ENCODE measurements around the gene PRPF19.
"Not testable (repeated sequence)": the region's sequence is repeated elsewhere in the genome, so short reads cannot be mapped to it uniquely, and the experiment has no call there.

PRPF19 gene

DNA sequence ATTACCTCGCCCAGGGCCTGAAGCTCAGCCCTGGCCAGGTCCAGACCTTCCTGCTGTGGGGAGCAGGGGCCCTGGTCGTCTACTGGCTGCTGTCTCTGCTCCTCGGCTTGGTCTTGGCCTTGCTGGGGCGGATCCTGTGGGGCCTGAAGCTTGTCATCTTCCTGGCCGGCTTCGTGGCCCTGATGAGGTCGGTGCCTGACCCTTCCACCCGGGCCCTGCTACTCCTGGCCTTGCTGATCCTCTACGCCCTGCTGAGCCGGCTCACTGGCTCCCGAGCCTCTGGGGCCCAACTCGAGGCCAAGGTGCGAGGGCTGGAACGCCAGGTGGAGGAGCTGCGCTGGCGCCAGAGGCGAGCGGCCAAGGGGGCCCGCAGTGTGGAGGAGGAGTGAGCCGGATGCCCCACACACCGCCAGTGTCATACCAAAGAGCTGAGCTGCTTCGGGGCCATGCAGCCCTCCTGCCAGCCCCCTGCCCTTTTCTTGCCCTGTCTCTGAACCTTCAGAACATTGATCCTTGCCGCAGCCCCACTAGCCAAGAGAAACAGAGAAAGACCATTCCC, 15.5 kb upstream of the PRPF19 start:
- no peak for DNase-seq

DNA sequence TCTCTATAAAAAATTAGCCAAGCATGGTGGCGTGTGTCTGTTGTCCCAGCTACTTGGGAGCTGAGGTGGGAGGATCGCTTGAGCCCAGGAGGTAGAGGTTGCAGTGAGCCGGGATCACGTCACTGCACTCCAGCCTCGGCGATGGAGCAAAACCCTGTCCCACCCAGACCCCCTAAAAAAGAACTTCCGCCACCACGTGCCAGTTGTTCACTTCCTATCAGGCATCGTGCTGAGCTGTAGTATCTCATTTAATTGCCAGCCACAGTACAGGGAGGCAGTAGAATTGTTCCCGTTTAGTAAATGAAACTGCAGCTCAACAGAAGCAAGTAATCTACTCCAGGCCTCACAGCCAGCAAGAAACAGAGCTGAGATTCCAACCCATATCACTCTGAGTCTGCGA, 14.9 kb upstream of the PRPF19 start:
- DNase-seq = no peak

DNA sequence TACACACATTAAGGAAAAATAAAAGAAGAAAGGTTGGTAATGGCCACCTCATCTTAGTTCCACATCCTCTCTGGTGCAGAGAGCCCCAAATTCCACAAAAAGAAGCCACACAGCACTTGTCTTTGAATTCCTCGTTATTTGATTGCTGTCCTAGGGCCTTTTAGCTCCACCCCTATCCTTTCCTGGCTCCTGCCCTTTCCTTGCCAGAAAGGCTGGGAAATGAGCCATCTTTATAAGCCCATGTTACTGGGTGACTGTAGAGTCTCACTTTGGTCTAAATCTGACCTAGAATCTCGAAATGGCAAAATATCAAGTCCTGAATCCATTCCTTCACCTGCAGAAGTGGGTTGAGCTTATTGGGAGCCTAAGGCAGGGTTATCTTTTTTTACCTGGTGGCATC, 13.6 kb upstream of the PRPF19 start:
- no peak for DNase-seq

DNA sequence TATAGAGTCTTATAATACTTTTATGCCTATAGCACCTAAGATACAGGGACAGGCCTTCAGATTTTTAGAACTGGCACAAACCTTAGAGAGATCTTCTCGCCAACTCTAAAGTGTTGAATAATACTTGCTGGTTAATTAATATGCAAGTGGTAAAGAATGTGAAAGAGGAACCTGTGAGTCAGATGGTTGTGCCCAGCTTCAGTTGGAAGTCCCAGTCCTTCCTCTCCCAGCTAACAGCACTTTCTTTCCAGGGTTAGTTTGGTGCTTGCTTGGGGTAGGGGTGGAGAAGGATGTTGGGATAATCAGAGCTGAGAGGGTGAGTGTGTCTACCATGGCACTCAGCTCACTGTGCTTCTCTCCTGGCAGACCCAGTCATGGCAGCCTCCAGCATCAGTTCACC, 12.9 kb upstream of the PRPF19 start:
- DNase-seq = no peak

DNA sequence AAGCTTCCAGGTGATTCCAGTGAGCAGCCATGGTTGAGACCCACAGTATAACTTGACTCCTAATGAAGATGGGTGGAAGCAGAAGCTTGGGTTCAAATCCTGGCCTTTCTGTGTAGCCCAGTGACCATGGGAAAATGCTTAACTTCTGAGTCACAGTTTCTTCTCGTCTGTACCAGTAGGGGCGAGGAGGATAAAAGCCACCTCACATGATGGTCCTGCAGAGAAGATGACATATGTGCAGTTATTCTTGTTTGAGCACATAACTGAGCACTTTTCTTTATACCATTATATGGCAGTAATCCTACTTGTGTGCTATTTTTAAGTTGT, 12.5 kb upstream of the PRPF19 start:
- no peak for DNase-seq

DNA sequence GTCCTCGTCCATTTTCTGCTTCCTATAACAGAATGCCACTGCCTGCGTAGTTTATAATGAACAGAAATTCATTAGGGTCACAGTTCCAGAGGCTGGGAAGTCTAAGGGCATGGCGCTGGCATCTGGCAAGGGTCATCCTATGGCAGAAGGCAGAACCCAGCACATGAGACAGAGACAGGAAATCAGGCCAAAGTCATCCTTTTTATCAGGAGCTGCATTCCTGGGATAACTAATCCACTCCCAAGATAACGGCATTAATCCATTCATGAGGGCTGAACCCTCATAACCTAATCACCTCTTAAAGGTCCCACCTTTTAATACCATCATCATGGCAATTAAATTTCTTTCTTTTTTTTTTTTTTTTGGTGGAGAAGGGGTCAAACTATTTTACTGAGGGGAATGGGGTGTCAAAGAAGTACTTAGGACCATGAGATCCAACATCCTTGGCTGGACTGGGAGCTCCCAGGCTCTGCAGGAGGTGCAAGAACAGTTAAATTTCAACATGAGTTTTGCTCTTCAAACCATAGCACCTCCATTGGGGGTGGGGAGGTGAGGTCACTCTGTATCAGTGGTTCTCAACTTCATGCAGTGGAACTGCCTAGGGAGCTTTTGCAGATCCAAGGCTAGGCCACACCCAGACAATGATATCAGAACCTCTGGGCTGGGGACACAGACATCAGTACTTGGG, 12.0 kb upstream of the PRPF19 start:
- no peak for DNase-seq

DNA sequence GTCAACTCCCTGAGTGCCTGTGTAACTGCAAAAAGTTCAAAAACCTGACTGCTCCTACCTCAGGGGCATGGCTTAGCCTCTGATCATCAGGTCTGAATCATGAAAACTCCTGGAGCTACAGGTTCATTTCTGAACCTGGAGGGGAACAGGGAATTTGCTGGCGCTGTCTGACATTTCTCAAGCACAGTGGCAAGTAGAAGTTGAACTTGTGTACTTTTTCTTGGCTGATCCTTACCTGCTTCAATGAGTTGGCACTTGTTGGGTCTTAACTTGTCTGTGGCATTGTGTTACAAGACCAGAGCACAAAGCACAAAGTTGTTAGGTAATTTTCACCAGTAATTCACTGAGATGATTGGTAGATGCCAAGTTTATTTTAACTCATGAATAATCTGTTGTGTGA, 10.9 kb upstream of the PRPF19 start:
- no peak for DNase-seq

DNA sequence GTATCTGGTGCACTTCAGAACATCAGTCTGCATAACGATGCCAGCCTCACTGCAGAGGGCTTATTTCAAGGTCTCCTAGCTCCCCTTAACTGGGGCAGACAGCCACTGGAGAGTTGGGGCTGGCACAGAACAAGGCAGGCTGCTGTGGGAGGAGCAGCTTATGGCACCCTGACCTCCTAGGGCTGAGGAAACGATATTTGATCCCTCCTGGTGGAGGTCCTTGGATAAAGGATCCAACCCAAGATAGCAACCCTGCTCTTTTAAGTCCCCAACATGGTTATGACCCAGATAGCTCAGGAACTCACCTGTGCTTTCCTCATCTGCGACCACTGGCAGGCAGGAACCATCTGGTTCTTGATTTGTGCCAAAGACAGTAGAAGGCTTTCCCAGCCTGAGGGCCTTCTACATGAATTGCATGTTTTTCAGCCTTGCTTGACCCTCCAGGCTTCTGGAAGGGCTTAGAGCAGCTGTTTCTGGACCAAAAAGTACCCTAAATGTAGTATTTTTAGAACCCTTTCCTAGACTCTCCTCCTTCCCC, 10.4 kb upstream of the PRPF19 start:
- no peak for DNase-seq

DNA sequence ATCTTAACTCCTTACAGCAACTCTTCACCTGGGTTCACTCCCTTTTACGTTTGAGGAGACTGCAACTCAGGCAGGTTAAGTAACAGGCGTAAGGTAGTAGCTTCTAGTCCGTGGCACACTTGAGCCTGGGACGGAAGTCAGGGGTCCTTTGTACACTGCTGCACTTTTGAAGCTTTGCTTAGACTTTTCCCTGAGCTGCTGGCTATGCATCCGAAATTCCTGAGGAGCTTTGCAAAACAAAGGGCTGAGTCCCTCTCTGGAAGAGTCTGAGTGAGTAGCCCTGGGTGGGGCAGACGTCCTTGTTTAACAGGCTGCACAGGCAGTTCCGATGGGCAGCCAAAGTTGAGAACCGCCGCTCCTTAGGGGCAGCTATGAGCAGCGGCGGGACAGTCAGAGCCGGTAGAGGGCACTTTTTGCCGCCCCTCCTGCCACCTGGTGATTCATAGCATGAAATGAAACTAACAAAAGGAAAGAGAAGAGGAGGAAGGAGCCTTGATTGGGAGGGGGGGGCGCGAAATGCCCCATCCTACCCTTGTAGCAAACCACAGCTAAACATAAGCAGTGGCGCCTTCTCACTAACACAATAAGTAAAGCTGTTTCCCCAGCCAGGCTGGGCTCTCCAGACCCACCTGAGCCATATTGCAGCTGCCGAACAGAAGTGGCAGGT, 9.0 kb upstream of the PRPF19 start:
- DNase-seq = peak in 1 of 2 experiments; percentile 62

DNA sequence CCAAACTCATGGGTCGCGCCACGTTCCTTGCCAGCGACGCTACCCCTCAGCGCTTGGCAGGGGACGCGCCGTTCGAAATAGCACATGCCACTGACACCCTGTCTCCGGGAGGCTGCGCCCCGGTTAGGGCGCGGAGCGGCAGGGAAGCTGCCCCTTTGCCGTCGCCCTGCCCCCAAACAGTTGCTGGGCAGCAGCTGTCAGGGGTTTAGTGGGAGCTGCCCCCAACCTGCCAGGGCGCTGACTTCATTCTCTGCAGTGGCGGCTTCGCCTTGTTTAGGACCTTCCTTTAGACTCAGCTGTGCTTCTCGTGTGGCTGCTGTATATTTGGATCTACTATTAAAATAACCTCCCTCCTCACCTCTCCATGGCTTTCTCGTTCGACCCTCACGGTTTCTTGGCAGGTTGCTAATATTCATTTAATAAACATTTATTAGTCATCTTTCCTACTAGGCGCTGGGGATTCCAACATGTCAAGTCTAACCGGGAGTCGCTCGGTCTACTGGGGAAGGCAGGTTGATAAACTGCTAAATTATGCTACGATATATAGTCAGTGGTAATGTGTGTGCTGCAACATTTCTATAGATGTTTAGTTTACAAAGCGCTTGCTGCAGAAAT, 8.4 kb upstream of the PRPF19 start:
- peak; percentile 15 to 45 for DNase-seq

DNA sequence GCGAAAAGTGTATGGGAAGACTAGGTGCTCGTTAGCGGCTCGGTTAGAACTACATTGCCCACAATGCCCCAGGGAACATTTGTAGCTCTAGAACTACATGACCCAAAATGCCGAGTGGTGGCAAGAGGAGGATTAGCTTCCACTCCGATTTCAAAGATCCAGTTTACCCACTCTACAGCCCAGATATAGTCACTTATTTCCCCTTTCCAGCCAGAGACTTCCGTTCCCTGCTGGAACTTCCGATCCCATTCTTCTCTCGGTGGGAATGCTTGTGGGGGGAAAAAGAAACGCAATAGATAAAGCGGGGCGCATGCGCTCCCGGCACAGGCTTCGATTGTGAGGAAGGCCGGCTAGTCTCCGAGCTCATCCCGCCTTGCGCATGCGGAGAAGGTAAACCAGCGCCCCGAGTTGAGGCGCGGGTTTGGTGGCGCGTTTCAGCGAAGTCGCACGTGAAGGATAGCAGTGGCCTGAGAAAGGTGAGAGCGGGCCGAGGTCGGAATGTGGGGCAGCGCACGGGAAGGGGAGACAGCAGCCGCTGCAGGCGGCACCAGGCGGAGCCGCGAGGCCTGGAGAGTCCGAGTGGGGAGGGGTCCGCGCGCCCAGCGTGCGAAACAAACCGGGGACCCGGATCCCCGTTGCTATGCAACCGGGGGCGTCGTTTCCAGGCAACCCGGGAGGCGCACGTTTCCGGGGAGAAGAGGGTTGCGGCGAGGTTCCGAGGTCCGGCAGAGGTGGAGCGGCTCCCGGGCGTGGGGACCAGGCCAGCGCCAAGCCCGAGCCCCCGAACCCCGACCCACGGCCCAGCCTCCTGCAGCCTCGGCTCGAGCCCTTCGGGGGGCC, 7.6 kb upstream of the PRPF19 start, which contains the start of gene TMEM109:
TMEM109 (plus strand) TSS at position 366 of the 840 bp plus-strand sequence. CDS start 5,536 bp downstream, outside the sequence.
- DNase-seq = peak; percentile 96 to 97

DNA sequence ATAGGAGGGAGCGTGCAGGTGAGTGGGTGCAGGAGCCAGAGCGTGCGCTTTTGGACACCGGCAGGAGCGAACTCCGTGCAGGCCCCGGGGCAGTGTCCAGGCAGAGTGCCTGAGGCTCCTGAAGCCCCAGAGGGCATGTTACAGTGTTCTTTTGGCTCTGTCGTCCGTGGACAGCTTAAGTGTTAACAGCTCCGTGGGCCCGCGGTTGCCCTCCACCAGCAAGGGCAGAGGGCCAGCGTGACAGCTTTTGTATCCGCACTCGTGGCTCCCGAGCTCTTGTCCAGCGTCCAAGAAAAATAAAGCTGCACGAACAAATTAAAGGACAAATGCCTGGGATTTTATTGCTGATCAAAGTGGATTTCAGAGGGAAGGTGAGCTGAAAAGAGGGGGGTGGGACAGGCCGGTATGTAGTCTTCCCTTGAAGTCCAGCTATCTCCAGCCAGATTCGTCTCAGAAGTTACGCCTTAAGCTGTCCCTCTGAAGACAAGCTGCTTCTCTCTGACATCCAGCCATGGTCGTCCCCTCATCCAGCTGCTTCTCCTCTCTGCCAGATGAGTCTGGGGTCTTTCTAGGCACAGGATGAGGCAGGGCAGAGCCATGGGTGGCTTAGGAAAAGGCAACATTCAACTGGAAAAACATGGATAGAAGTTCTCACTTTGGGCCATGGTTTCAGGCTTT, 6.6 kb upstream of the PRPF19 start:
- DNase-seq = no peak

DNA sequence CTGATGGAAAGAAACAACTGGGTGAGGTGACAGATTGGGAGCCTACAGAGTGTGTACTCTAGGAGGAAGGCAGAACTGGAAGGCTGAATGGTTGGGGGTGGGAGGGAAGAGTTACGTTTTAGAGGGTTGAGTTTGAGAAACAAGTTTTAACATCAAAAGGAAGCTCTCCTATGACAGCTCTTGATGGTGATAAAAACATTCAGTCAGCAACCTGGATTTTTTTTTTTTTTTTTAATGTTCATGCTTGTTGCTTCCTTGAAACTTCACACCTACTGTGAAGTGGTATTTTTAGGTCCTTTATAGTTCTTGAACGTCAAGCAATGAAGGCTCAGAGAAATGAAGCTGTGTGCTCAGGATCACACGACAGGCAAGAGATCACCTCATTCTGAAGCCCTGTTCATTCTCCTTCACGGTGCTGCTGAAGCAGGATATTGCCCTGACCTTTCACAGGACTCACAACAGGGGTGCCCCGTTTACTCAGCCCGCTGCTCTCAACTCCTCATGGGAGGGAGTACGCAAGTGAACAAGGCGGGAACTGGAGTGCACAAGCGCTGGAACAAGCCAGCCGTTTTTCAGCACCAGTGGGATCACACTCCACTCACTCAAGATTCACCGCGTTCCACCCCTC, 6.0 kb upstream of the PRPF19 start:
- no peak for DNase-seq

DNA sequence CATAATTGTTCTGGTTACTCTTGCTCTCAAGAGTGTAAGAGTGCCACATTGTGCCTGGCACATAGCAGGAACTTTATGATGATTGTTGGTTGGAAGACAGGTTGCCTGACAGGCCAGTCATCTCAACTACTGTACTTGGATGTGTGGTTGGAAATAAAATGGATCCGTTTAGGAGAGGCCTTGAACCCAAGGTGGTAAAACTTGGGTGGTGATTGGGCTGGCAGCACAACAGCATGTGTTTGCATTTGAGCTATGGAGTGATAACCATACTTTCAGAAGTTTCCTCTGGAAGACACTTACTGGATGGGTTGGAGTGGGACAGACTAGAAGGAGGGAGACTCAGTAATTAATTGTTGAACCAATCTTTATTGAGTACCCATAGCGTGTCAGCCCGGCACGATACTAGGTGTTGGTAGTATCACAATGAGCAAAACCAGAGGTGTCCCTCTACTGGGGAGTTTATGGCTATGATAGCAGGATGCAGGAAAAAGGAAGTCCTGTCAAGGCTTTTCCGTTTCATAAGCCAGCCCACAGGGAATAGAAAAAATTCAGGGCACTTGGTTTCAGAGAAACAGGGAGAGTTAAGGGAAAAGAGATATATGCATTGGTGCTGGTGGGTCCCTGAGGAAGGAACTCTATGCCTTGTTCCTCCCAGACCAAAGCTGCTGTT, 4.5 kb upstream of the PRPF19 start:
- DNase-seq = no peak

DNA sequence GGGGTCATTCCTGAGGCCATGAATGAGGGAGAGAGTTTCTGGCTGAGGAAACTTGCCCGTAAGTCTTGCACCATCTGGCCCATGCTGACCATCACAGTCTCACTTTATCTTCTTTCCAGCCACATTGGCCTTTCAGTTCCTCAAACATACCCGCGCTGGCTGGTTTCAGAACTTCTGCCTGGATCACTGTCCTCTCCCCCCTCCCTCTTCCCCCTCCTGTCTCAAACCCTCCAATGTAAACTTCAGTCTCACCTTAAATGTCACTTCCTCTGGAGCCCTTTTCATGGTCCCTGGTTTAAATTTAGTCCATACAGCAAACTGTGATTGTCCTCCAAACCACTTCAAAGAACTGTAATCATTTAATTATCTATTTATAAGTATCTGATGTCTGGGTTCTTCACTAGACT, 3.9 kb upstream of the PRPF19 start:
- no peak for DNase-seq

DNA sequence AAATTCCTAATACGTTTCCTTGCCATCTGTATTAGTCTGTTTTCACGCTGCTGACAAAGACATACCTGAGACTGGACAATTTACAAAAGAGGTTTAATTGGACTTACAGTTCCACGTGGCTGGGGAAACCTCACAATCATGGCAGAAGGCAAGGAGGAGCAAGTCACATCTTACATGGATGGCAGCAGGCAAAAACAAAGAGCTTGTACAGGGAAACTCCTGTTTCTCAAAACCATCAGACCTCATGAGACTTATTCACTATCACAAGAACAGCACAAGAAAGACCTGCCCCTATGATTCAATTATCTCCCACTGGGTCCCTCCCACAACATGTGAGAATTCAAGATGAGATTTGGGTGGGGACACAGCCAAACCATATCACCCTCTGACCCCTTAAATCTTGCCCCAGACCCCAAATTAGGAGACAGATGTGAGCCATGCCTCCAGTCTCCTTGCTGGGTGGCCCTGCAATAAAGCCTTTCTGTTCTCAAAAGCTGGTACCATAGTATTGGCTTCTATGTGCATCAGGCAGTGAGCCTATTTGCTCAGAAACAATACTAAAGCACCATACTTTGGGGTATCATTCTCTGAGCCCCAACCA, 3.4 kb upstream of the PRPF19 start:
- DNase-seq = not testable (repeated sequence)

DNA sequence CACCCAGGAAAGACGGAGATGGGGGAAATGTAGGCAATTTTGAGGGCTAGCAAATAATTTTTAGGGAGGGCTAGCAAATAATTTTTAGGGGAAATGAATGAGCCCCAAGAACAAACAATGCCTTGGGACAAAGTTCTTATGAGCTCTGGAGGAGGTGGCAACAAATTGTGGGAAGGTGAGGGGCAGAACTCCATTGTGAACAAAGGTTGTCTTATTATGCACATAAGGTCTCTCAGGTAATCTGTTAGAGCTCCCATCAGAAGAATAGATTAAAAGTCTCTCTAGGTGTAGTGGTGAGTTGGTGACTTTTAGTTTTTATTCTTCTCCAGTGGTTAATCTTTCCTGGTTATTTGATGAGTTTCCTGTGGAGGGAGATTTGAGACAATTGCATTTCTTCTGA, 2.4 kb upstream of the PRPF19 start:
- no peak for DNase-seq

DNA sequence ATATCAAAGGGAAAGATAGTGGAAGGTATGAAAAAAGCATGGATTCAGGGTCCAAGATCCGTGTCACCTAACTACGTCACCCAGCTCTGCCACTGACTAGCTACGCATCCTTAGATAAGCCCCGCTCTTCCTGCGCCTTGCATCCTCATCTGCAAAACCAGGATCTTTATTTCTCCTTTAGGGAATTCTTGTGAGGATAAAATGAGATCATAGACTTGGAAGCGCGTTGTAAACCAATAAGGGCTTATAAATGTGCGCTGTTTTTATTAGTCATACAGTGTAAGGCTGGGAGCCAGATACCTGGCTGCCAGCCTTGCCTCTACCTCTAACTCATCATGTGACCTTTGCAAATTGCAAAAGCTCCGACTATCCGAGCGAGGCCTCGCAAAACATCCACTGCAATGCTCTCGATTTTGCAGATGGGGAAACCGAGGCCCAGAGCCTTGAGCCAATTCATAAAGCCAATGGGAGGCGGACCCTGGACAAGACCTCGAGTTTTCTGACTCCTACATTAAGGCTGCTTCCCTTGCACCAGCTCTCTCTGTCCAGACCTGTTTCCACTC, 753 bp downstream of the PRPF19 start:
- DNase-seq = peak in 1 of 2 experiments; percentile 55

DNA sequence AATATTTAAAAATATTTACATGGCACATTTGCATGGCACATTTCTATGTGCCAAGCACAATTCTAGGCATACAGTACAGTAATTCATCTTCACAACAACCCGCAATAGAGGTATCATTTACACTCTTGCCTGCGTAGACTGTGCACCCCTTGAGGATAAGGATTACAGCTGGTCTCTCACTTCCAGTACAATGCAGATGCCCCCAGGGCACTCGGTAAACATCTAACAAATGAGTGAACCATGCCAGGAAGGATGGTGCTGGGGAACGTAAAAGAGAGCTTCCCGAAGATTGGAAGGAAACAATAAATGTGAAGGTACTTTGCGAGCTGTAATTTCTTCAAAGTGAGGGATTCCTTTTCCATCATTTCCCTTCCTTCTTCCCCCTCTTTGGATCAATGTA, 1.3 kb downstream of the PRPF19 start:
- DNase-seq = peak; percentile 27 to 51

DNA sequence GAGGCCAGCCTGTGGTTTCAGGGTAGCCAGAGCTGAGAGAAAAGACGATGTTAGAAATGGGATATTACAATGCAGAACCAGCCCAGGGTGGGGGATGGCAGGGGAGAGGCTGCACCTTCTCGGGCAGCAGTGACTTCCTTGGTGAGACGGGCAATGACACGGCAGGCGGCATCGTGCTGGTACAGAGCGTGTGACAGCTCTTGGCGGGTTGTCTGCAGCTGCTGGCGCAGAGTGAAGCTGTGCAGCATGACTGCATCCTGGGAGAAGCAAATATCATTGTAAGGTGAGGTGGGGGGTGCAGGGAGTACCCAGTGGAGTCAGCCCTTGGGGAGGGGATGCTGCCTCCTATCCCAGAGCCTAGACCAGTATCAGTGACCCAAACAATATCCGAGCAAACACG, 3.8 kb downstream of the PRPF19 start:
- DNase-seq = no peak
